PFSK-1 (cell line): ENCODE measurements around the gene HOXA5.

ENCODE experiments used
- POLR2AphosphoS5 ChIP-seq: IDR thresholded peaks from 2 replicates; pipeline ENCODE4 v1.6.1; 2012; ENCODE audit warnings: low read depth, mild to moderate bottlenecking, control low read depth, low read length, moderate library complexity
- SIN3A ChIP-seq: IDR thresholded peaks from 2 replicates; pipeline ENCODE4 v1.6.1; 2012; ENCODE audit warnings: mild to moderate bottlenecking, low read length, moderate library complexity, borderline replicate concordance; ENCODE audit not compliant: insufficient read depth
- TF ChIP-seq, protein P1 (sequence below), 2 experiments: IDR thresholded peaks; 2 replicates each; pipeline versions ENCODE4 v1.6.1 to v1.8.0; 2011 to 2012; ENCODE audit warnings: low read depth in 2 of 2, low read length in 2 of 2, control low read depth in 1 of 2, inconsistent platforms in 1 of 2, mild to moderate bottlenecking in 1 of 2, moderate library complexity in 1 of 2; ENCODE audit not compliant: insufficient read depth in 1 of 2

DNA sequence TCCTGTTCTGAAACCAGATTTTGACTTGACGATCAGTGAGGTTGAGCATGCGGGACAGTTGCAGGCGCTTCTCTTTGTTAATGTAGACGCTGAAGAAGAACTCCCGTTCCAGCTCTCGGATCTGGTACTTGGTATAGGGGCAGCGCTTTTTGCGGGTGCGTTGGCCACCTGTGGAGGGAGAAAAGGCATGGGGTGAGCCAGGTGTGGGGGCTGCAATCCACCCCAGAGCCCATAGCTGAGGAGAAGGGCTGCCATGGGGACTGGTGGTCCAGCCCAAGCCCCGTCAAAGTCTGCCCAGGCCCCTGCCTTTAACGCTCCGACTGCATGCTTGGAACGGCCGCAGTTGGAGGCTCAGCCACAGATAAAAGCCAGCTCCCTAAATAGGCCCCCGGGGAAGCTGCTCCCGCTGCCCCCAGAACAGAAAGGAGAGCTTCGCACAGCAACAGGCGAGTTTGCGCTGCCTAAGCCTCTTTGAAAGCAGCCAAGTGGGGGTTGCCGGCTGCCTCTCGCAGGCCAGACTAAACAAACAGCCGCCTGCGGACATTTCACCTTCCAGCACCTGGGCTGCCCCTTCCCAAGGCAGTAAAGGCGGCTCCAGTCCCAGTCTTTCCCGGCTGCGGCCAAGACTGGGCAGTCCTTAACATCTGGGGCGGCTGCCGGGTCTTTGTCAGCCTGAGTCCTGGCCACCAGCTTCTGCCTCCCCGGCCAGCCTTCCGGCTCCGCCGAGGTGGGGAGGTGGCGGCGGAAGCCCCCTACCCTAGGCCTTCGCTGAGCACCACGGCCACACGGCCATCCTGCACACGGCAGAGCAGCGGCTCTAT is 39.6 kb upstream of the HOXA5 start:
- TF ChIP-seq SIN3A (no peak), POLR2AphosphoS5 (no peak)
- TF ChIP-seq, protein P1, sequence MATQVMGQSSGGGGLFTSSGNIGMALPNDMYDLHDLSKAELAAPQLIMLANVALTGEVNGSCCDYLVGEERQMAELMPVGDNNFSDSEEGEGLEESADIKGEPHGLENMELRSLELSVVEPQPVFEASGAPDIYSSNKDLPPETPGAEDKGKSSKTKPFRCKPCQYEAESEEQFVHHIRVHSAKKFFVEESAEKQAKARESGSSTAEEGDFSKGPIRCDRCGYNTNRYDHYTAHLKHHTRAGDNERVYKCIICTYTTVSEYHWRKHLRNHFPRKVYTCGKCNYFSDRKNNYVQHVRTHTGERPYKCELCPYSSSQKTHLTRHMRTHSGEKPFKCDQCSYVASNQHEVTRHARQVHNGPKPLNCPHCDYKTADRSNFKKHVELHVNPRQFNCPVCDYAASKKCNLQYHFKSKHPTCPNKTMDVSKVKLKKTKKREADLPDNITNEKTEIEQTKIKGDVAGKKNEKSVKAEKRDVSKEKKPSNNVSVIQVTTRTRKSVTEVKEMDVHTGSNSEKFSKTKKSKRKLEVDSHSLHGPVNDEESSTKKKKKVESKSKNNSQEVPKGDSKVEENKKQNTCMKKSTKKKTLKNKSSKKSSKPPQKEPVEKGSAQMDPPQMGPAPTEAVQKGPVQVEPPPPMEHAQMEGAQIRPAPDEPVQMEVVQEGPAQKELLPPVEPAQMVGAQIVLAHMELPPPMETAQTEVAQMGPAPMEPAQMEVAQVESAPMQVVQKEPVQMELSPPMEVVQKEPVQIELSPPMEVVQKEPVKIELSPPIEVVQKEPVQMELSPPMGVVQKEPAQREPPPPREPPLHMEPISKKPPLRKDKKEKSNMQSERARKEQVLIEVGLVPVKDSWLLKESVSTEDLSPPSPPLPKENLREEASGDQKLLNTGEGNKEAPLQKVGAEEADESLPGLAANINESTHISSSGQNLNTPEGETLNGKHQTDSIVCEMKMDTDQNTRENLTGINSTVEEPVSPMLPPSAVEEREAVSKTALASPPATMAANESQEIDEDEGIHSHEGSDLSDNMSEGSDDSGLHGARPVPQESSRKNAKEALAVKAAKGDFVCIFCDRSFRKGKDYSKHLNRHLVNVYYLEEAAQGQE (IDR thresholded peaks at IDR 0.05; ENCODE audit: insufficient read depth in 1 of 2, low read depth in 2 of 2, low read length in 2 of 2), result no peak
